HCT116 (cell line): ENCODE results near the gene ZNF541. TPM values are rescaled to one million over a fixed set of nuclear protein-coding genes. Genes with fewer than 3 reads are reported as not detected.

Experiments
- ATAC-seq: fragments of 200-7000 bp; cut with Tn5 transposase; 2 replicates; pipeline ENCODE4 v1.9.1; 2020; ENCODE audit warnings: mild to moderate bottlenecking, moderate library complexity
- BruUV-seq: library from RNA; stranded (reverse); fragments of 400-500 nt; replicated peaks from 2 replicates; lab custom pipeline; 2021; lab: Mats Ljungman, UMichigan
- CTCF ChIA-PET: fragments of 300-600 bp; sonication (Branson Sonifier 250); formaldehyde crosslinking; loops from one replicate; lab custom pipeline; 2021; ENCODE audit warnings: antibody characterized with exemption; lab: Charles Lee
- POLR2A ChIA-PET: fragments of 300-600, 350-600 bp; sonication (Branson Sonifier 250); formaldehyde crosslinking; loops from one replicate; lab custom pipeline; 2021; ENCODE audit warnings: antibody characterized with exemption; lab: Charles Lee
- RAD21 ChIA-PET, 2 experiments: fragments of 300-600 bp; sonication (Branson Sonifier 250); formaldehyde crosslinking; loops; one replicate each; lab custom pipeline; 2023; ENCODE audit warnings: low total read pairs in 2 of 2; ENCODE audit not compliant: uncharacterized antibody in 2 of 2, unreplicated experiment in 2 of 2, low non-redundant PET in 1 of 2; lab: Charles Lee
- DNase-seq: peaks from one replicate; pipeline ENCODE4 v3.0.0-alpha.2; 2010; ENCODE audit warnings: low read depth, low spot score
- H2AFZ ChIP-seq: fragments of 200-600 bp; shearing (Covaris generic), sonication (generic); 2 replicates; pipeline ENCODE4 v1.6.1; 2017; ENCODE audit warnings: low read depth, mixed run types, mixed read lengths, antibody characterized with exemption, low read length; ENCODE audit not compliant: poor library complexity, severe bottlenecking
- H3K27ac ChIP-seq: 2 replicates; pipeline ENCODE4 v1.5.1; 2012; ENCODE audit warnings: low read depth, low read length
- H3K27me3 ChIP-seq: fragments of 200-600 bp; sonication (generic); 2 replicates; pipeline ENCODE4 v1.6.1; 2016; ENCODE audit warnings: mixed run types, low read length, mixed read lengths; ENCODE audit not compliant: insufficient read depth
- H3K36me3 ChIP-seq, 2 experiments: fragments of 200-500 bp in 1 of 2; fragments of 200-600 bp in 1 of 2; sonication (Bioruptor generic) in 1 of 2; sonication (generic) in 1 of 2; 2 replicates each; pipeline versions ENCODE4 v1.5.1 to v1.6.1; 2014 to 2016; ENCODE audit warnings: low read length in 2 of 2, inconsistent platforms in 1 of 2, mixed read lengths in 1 of 2, mixed run types in 1 of 2; ENCODE audit not compliant: insufficient read depth in 2 of 2, control insufficient read depth in 1 of 2
- H3K4me1 ChIP-seq, 2 experiments: fragments of 200-600 bp in 1 of 2; sonication (generic) in 1 of 2; 2 replicates each; pipeline versions ENCODE4 v1.5.1 to v1.6.1; 2012 to 2017; ENCODE audit warnings: low read length in 2 of 2, inconsistent platforms in 1 of 2, mild to moderate bottlenecking in 1 of 2, mixed read lengths in 1 of 2, mixed run types in 1 of 2, moderate library complexity in 1 of 2; ENCODE audit not compliant: insufficient read depth in 2 of 2, control insufficient read depth in 1 of 2
- H3K4me2 ChIP-seq: fragments of 200-600 bp; sonication (generic); 2 replicates; pipeline ENCODE4 v1.6.1; 2017; ENCODE audit warnings: mixed run types, low read length, mixed read lengths
- H3K4me3 ChIP-seq, 2 experiments: fragments of 200-600 bp in 1 of 2; sonication (generic) in 1 of 2; replicated peaks in 1 of 2; 2 replicates each; pipeline ENCODE4 v1.5.1; 2011 to 2016; ENCODE audit warnings: low read length in 2 of 2, control low read depth in 1 of 2, low read depth in 1 of 2, mild to moderate bottlenecking in 1 of 2, mixed read lengths in 1 of 2, mixed run types in 1 of 2
- H3K79me2 ChIP-seq: fragments of 200-600 bp; sonication (generic); 2 replicates; pipeline ENCODE4 v1.6.1; 2017; ENCODE audit warnings: mild to moderate bottlenecking, mixed run types, low read length, moderate library complexity, mixed read lengths; ENCODE audit not compliant: insufficient read depth
- H3K9ac ChIP-seq: fragments of 200-600 bp; sonication (generic); 2 replicates; pipeline ENCODE4 v1.6.1; 2016; ENCODE audit warnings: low read length, mixed read lengths
- H3K9me2 ChIP-seq: fragments of 200-600 bp; sonication (generic), shearing (Covaris generic); 2 replicates; pipeline ENCODE4 v1.6.1; 2017; ENCODE audit warnings: mixed run types, mild to moderate bottlenecking, moderate library complexity; ENCODE audit not compliant: insufficient read depth
- H3K9me3 ChIP-seq, 2 experiments: fragments of 200-500 bp in 1 of 2; fragments of 200-600 bp in 1 of 2; sonication (Bioruptor generic) in 1 of 2; sonication (generic) in 1 of 2; 2 replicates each; pipeline ENCODE4 v1.6.1; 2014 to 2017; ENCODE audit warnings: low read length in 2 of 2, mixed read lengths in 2 of 2, inconsistent platforms in 1 of 2, low read depth in 1 of 2, mild to moderate bottlenecking in 1 of 2, mixed run types in 1 of 2, moderate library complexity in 1 of 2; ENCODE audit not compliant: control insufficient read depth in 1 of 2, insufficient read depth in 1 of 2
- H4K20me1 ChIP-seq: fragments of 200-600 bp; sonication (generic), shearing (Covaris generic); 2 replicates; pipeline ENCODE4 v1.6.1; 2017; ENCODE audit warnings: mixed run types, mild to moderate bottlenecking, moderate library complexity; ENCODE audit not compliant: insufficient read depth
- ATF3 ChIP-seq: IDR thresholded peaks from 2 replicates; pipeline ENCODE4 v1.6.1; 2012
- CTCF ChIP-seq, 3 experiments: fragments of 200-600 bp in 1 of 3; sonication (generic) in 1 of 3; IDR thresholded peaks in 2 of 3; conservative IDR thresholded peaks in 1 of 3; 2 replicates each; pipeline ENCODE4 v1.5.1; 2012 to 2017; ENCODE audit warnings: low read depth in 2 of 3, low read length in 2 of 3, antibody characterized with exemption in 1 of 3, borderline replicate concordance in 1 of 3, control low read depth in 1 of 3, mild to moderate bottlenecking in 1 of 3, mixed read lengths in 1 of 3, mixed run types in 1 of 3, moderate library complexity in 1 of 3; ENCODE audit not compliant: insufficient read depth in 1 of 3
- EZH2phosphoT487 ChIP-seq: fragments of 200-600 bp; IDR thresholded peaks from 2 replicates; pipeline ENCODE4 v1.6.1; 2018; ENCODE audit warnings: antibody characterized with exemption, borderline replicate concordance
- MAX ChIP-seq: IDR thresholded peaks from 2 replicates; pipeline ENCODE4 v1.6.1; 2012
- POLR2A ChIP-seq: IDR thresholded peaks from 2 replicates; pipeline ENCODE4 v1.7.0; 2011; ENCODE audit warnings: borderline replicate concordance; ENCODE audit not compliant: insufficient read depth, insufficient read length; ENCODE audit errors: extremely low read depth
- POLR2AphosphoS5 ChIP-seq: IDR thresholded peaks from 2 replicates; pipeline ENCODE4 v1.6.1; 2011; ENCODE audit warnings: mild to moderate bottlenecking, low read depth, low read length, moderate library complexity
- SP1 ChIP-seq: IDR thresholded peaks from 2 replicates; pipeline ENCODE4 v1.6.1; 2012; ENCODE audit warnings: low read depth
- SRF ChIP-seq: IDR thresholded peaks from 2 replicates; pipeline ENCODE4 v1.6.1; 2012; ENCODE audit warnings: low read depth
- TCF7L2 ChIP-seq: IDR thresholded peaks from 2 replicates; pipeline ENCODE4 v1.7.0; 2011; ENCODE audit warnings: borderline replicate concordance, inconsistent platforms; ENCODE audit not compliant: insufficient read depth, insufficient read length; ENCODE audit errors: extremely low read depth
- ZBTB33 ChIP-seq: IDR thresholded peaks from 2 replicates; pipeline ENCODE4 v1.6.1; 2011; ENCODE audit warnings: mild to moderate bottlenecking, low read length, moderate library complexity; ENCODE audit not compliant: insufficient replicate concordance; ENCODE audit errors: extremely low read depth
- ZFX ChIP-seq: fragments of 450-650 bp; IDR thresholded peaks from 2 replicates; pipeline ENCODE4 v1.6.1; 2017
- intact Hi-C: fragments of 100-400 bp; cut with micrococcal nuclease; formaldehyde crosslinking; loops from 2 replicates; pipeline ENCODE4 v1.10.0; 2022
- total RNA-seq: library from RNA; stranded (reverse); gene quantifications from one replicate; pipeline ENCODE4 v1.2.1, GENCODE V29; 2021; ENCODE audit not compliant: unreplicated experiment

Gene ZNF541
- total RNA-seq, 1 experiment from 2014 or later, result not detected

- CTCF ChIA-PET, result no interaction called here
- ATAC-seq, result no peak
Observed at GRCh38 chr19:47549261-47549862, 23.6 kb downstream of the ZNF541 start.

GRCh38 chr19:47547199-47547598 lies 25.7 kb downstream of the ZNF541 start:
- BruUV-seq, result no TSS peak
- no peak for DNase-seq
- CTCF ChIA-PET, result no interaction called here
- no peak overlapping the region for H3K4me2 ChIP-seq
- POLR2A ChIA-PET, result no interaction called here
- H2AFZ ChIP-seq, result no peak overlapping the region
- no peak overlapping the region for H3K27ac ChIP-seq
- no peak overlapping the region for H3K9ac ChIP-seq
- H4K20me1 ChIP-seq, result no peaks in the 10 kb centered on the region
- H3K9me3 ChIP-seq, result no peaks in the 10 kb centered on the region
- no peak for TF ChIP-seq ZBTB33
- no peak for TF ChIP-seq ZFX
- no peak for TF ChIP-seq CTCF (IDR thresholded peaks at IDR 0.05 in 2 of 3, conservative IDR thresholded peaks at IDR 0.05 in 1 of 3; ENCODE audit: borderline replicate concordance in 1 of 3, insufficient read depth in 1 of 3, low read depth in 2 of 3, low read length in 2 of 3)
- TF ChIP-seq TCF7L2, result no peak
- TF ChIP-seq EZH2phosphoT487, result no peak
- no peak for TF ChIP-seq POLR2AphosphoS5
- TF ChIP-seq MAX, result no peak
- TF ChIP-seq SRF, result no peak
- no peak for TF ChIP-seq SP1
- no peaks in the 10 kb centered on the region for H3K4me1 ChIP-seq
- no peaks in the 10 kb centered on the region for H3K36me3 ChIP-seq
- H3K9me2 ChIP-seq, result no peaks in the 10 kb centered on the region
- no peaks in the 10 kb centered on the region for H3K79me2 ChIP-seq
- H3K4me3 ChIP-seq, result no peak overlapping the region
- RAD21 ChIA-PET, result no interaction called here
- intact Hi-C loops, result no loop called here
- ATAC-seq, result no peak
- no peaks in the 10 kb centered on the region for H3K27me3 ChIP-seq

More at GRCh38 chr19:47549261-47549862, 23.6 kb downstream of the ZNF541 start:
- RAD21 ChIA-PET, result interaction anchor here in 1 of 2 experiments (0.6 kb wide), 1 partner anchor 990 kb away, joined by 4 read pairs; no protein-coding TSS in a partner anchor
- Histone ChIP-seq H4K20me1 (no peaks in the 10 kb centered on the region), H3K4me2 (no peak overlapping the region), H3K27ac (no peak overlapping the region), H3K79me2 (no peaks in the 10 kb centered on the region), H3K4me1 (no peaks in the 10 kb centered on the region), H3K36me3 (no peaks in the 10 kb centered on the region), H3K4me3 (no peak overlapping the region), H3K27me3 (no peaks in the 10 kb centered on the region), H3K9me3 (no peaks in the 10 kb centered on the region), H3K9ac (no peak overlapping the region), H2AFZ (no peak overlapping the region), H3K9me2 (no peaks in the 10 kb centered on the region)
- no TSS peak for BruUV-seq
- DNase-seq, result no peak
- intact Hi-C loops, result no loop called here
- TF ChIP-seq POLR2A (no peak), ATF3 (no peak), ZFX (no peak)
- POLR2A ChIA-PET, result no interaction called here
